ENCODE data around the gene CADM3.

CADM3 gene

GRCh38 chr1:159171254-159171687 lies at the start of gene CADM3:
CADM3 (plus strand) TSS chr1:159171615; CDS start chr1:159171766, 151 bp downstream.
- no peak for DNase-seq (ENCODE audit: low read depth in 1 of 2, low spot score in 1 of 2)

DNA sequence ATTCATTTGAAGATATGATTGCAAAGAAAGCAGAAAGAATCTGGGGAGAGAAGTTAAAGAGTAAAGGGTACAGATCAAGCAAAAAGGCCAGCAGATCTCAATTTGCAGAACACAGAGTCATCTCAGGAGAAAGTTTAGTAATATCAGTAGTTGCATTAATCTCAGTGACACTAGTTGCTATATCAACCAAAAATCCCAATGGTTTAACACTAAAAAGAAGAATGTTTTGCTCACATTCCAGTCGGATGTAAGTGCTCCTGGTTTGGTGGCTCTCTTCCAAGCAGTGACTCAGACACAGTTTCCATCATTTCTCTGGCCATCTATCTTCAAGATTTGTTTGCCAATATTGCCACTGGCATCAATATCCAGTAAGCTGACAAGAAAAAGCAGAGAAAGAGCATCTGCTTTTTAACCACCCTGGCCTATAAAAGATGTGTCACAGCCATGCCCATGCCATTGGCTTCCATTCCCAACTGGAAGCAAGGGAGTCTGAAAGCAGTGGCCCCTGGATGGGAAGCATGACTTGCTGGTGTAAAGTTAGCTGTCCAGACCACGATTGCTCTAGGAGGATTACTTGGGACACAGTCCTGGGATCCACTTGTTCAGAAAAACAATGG lies 49.3 kb upstream of the CADM3 start:
- DNase-seq (ENCODE audit: low read depth in 1 of 2, low spot score in 1 of 2): no peak

DNA sequence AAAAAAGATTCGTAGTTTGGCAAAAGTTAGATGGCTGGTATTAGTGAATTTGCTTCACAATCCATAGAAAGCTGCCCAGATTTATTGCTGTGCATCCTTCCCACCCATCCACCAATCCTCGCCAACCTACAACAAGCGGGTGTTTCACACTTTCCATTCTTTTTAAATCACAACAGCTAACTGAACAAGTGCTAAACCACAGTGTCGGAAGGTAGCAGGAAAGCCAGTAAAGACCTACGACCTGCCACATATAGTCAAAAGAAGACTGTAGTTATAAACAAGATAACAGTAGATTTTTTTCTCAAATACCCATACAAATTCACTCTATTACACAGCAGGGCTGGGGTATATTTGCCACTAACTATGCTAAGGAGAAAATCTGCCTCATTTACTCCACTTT lies 47.8 kb upstream of the CADM3 start:
- no peak for DNase-seq (ENCODE audit: low read depth in 1 of 2, low spot score in 1 of 2)

DNA sequence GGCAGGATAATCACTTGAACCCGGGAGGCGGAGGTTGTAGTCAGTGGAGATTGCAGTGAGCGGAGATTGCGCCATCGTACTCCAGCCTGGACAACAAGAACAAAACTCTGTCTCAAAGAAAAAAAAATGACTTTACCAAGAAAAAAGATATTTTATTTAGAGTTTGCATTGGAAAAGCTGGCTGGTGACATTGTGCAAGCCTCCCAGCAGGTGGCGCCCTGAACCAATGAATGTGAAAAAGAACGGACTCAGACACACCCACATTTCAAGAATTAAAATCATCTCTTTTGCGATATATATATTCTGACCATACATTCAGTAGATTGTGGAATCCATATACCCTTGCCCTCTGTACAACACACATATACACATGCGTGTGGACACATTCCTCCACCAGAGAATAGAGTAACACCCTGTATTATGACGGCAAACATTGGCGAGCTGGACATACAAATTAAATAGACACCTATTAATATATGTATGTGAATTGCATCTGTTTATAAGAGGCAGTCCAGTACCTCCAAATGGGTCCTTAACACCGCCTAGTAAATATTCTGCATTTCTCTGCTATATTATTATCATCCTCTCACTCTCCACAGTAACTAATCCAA lies 39.0 kb upstream of the CADM3 start:
- DNase-seq (ENCODE audit: low read depth in 1 of 2, low spot score in 1 of 2): peak; percentile 46 to 47

DNA sequence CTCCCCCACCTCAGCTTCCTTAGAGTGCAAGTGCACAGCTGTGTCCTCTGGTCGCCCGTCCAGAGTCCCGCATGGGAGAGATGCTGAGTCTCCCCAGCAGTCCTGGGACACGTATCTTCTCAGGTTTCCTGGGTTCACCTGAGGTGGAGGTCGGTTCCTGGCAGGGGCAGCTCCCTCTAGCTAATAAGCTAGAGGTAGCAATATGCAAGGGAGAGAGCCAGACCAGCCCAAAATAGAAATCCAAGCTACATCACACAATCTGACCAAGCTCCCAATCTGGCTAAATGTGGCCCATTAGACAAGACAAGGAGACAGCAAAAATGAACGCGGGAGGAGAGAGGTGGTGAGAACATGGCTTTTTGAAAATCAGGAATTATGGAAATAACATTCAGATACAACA lies 30.9 kb upstream of the CADM3 start:
- no peak for DNase-seq (ENCODE audit: low read depth in 1 of 2, low spot score in 1 of 2)

DNA sequence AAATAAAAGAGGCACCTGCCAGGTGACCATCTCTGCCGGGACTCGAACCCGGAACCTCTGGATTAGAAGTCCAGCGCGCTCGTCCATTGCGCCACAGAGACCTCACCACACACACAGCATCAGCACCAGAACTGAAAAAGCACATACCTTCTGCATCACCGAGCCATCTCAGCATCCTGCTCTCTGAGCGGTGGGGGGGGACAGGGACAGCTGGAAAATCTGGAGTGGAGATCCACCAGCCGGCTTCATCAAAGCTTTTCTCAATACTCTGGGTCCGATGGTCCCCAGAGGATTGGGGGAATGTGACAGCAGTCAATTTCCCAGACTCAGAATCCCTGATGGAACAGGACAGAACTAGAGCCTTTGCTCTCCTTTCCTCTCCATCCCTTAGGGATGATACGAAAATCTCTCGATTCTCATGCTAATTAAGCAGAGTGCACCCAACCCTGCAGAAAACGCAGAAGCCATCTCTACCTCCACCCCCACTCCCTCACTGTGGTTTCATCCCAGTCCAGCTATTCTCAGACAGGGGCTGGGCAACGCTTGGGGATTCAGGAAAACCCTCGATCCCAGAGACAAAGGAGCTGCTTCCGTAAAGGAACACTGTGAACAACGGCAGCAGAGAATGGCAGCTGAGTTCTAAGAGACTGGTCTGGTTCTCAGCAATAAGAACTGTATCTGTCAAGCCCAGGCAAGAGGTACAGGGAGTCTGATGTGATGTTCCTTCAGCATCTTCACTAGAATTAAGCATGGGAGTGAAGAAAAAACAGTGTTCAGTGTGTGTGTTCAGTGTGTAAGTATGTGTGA lies 29.6 kb upstream of the CADM3 start:
- no peak for DNase-seq (ENCODE audit: low read depth in 1 of 2, low spot score in 1 of 2)

GRCh38 chr1:159142391-159142663 lies 29.1 kb upstream of the CADM3 start:
- no peak for DNase-seq (ENCODE audit: low read depth in 1 of 2, low spot score in 1 of 2)

DNA sequence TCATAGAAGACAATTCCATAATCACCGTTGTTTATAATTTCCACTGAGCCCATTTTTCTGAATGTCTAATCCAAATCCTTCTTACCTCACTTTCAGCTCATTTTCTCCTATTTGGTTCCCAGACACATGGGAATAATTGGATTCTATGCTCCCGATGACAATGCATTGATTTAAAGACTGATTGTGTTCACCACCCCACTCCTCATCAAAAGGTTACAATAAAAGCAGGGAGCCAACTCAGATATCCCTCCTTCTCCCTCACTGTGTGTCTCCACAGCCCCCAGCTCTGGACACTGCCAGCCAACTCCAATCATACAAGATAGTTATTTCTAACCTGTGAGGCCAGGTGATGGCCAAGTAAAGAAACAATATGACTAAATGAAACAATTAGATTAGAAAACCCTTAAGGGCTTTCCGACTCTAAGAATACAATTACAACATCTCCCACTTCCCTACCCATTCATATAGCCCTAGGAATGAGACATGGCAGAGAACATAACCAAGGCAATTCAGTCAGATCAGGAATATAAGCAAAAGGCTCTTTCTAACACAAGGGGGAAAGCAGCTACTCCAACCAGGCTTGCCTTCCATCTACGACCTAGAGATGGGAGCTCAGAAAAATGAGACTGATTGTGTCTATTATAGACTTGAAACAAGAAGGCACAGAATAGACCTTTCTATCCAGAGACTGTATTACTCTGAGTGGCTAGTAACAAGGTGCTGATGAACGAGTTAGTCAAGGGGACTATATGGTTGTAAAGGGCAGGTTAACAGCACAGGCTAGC lies 28.5 kb upstream of the CADM3 start:
- no peak for DNase-seq (ENCODE audit: low read depth in 1 of 2, low spot score in 1 of 2)

DNA sequence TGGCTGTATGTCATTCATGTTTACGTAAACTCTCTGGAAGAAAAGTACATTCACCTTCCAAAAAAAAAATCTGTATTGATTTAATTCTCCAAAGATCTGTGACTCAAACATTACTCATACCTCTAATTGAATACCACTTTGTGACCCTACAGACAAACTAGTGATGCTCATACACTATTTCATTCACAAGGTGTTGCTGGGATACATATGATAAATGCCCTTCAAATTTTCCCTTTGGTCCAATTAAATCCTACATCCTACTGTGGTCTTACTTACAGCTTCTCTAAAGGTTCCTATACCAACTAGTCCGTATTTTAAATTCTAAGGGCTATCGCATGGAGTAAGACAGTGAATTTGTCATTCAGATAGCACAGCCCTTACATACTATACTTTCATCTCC lies 26.8 kb upstream of the CADM3 start:
- no peak for DNase-seq (ENCODE audit: low read depth in 1 of 2, low spot score in 1 of 2)

DNA sequence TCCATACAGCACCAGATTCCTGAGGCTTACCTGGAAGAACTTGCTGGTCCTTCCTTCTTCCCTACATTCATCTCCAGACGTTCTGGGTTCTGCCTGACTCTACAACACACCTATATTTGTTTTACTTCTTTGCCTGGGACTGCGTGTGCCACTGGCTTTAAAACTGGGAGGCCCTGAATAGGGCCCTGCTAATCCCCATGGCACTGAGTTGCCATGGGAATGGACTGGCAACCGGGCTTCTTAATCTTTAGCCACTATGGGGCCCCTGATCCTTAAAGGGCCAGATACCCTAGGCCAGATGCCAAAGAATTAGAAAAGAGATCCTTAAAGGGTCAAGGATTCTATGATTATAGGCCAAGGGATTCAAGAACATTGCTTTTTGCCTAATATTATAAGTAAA lies 24.4 kb upstream of the CADM3 start:
- DNase-seq (ENCODE audit: low read depth in 1 of 2, low spot score in 1 of 2): no peak

DNA sequence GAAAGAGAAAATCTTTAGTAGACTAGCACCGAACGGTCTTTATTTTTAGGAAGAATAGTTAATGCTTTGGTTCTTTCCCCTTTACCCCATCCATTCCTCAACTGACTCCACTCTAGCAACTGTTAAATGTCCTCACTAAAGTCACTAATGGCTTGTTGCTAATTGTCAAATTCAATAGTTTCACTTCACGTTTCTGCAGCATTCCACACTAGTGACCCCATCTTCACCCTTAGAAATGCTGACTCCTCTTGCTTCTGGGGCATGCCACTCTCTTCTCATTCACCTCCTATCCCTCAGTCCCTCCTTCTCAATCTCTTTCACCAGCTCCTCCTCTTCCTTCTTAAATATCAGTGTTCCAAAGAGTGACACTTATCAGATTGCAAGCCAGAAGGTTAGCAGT lies 19.4 kb upstream of the CADM3 start:
- no peak for DNase-seq (ENCODE audit: low read depth in 1 of 2, low spot score in 1 of 2)

DNA sequence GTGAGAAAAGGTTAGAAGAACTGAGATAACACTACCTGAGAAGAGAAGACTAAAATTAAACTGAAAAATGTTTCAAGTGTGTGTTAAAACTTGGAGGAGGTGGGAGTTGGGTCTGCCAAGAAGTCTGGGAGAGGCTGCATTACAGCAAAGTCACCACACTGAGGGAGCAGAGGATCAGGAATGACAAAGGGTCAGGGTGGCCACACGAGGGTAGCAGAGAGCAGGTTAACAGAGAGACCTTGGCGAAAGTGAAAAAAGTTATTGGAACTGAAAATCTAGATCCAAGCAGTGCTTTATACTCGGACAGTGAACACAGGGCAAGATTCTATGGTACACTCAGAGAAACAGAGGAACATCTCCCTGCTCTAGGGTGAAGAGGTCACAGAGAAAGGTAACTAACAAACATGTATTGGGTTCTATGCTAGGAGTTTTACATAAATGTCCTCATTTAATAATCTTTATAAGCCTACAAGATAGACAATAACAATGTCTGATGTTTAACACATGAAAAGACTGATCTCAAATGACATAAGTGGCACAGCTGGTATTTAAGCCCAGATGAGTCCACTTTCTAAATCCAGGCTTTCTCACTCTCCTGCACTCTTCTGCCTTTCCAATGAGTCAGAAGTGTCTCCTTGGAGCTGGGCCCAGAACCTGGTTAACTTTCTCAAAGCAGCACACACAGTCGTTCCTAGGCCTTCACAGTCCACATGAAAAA lies 10.3 kb upstream of the CADM3 start:
- DNase-seq (ENCODE audit: low read depth in 1 of 2, low spot score in 1 of 2): peak; percentile 17 to 32

DNA sequence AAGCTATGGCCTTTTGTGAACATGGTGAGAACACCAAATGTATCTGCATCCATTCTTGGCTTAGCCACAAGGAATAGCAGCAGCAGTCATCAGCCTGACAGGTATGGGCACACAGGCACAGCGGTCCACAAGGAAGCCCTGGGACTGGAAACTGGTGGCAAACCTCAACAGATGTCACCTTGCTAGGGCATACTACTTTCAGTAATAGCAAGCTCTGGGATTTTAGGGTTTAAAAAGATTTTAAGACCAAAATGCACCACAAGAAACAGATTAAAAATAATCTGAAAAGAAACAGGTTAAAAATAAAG lies 9.7 kb upstream of the CADM3 start:
- DNase-seq (ENCODE audit: low read depth in 1 of 2, low spot score in 1 of 2): no peak

- no peak for DNase-seq (ENCODE audit: low read depth in 1 of 2, low spot score in 1 of 2)
These were observed 8.7 kb upstream of the CADM3 start for GRCh38 chr1:159162516-159163265.

- no peak for DNase-seq (ENCODE audit: low read depth in 1 of 2, low spot score in 1 of 2)
These were observed 7.7 kb upstream of the CADM3 start for GRCh38 chr1:159163614-159164228.

- no peak for DNase-seq (ENCODE audit: low read depth in 1 of 2, low spot score in 1 of 2)
These were observed 3.4 kb upstream of the CADM3 start for GRCh38 chr1:159168043-159168442.

DNA sequence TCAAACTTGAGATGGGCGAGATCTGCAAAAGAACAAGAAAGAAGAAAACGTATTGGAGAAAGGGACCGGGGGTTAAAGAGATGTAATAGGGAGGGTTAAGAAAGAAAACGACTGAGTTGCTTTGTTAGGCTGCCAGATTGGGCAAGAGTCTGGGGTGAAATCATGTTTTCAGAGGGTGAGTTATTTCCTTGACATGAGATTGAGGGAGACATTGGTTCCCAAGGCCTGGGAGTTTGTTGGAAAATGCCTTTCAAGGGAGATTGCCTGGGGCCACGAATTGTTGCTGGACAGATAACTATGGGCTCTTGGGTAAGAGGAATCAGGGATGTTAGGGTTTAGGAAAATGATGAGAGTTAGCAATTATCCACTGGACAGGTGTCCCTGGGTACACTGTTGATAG lies 776 bp upstream of the CADM3 start:
- DNase-seq (ENCODE audit: low read depth in 1 of 2, low spot score in 1 of 2): no peak

GRCh38 chr1:159171688-159172501 lies 480 bp downstream of the CADM3 start:
- no peak for DNase-seq (ENCODE audit: low read depth in 1 of 2, low spot score in 1 of 2)

- no peak for DNase-seq (ENCODE audit: low read depth in 1 of 2, low spot score in 1 of 2)
These were observed 1.3 kb downstream of the CADM3 start for GRCh38 chr1:159172614-159173291.

All from activated T-helper 1 cell treated with anti-CD3 and anti-CD28 coated beads, Interleukin-2, amount 50 U/mL, for 16 hours (primary cell).